GM18511 (cell line): ENCODE results near the gene LYRM7.
"Not testable (repeated sequence)": the region's sequence is repeated elsewhere in the genome, so short reads cannot be mapped to it uniquely, and the experiment has no call there.

Experiments
- ATAC-seq: cut with Tn5 transposase; IDR thresholded peaks from one replicate; pipeline ENCODE4 v1.9.1; 2021; ENCODE audit warnings: mild to moderate bottlenecking, moderate library complexity; ENCODE audit not compliant: unreplicated experiment

The LYRM7 gene

GRCh38 chr5:131218392-131218791 lies 47.6 kb downstream of the LYRM7 start:
- ATAC-seq, result peak; percentile 52

DNA sequence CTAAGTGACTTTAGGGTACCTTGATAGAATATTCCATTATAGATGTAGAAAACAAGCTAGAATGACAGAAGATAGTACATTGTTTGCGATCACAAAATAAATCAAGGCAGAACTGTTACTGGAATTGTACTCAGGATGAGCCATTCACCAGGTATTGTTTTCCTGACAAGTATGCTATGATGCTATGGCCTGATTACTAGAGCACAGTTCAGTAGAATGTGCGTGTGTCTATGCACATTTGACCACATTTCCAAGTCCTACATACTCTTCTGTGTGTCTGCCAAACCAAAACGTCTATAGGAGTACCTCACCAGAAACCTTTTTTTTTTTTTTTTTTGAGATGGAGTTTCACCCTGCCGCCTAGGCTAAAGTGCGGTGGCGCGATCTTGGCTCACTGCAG lies 49.8 kb downstream of the LYRM7 start:
- ATAC-seq, result no peak

- ATAC-seq, result no peak
Observed at GRCh38 chr5:131221008-131221703, 50.4 kb downstream of the LYRM7 start.

- no peak for ATAC-seq
Observed at GRCh38 chr5:131221888-131222287, 51.1 kb downstream of the LYRM7 start.

- ATAC-seq, result no peak
Observed at GRCh38 chr5:131222731-131223130, 52.0 kb downstream of the LYRM7 start.

DNA sequence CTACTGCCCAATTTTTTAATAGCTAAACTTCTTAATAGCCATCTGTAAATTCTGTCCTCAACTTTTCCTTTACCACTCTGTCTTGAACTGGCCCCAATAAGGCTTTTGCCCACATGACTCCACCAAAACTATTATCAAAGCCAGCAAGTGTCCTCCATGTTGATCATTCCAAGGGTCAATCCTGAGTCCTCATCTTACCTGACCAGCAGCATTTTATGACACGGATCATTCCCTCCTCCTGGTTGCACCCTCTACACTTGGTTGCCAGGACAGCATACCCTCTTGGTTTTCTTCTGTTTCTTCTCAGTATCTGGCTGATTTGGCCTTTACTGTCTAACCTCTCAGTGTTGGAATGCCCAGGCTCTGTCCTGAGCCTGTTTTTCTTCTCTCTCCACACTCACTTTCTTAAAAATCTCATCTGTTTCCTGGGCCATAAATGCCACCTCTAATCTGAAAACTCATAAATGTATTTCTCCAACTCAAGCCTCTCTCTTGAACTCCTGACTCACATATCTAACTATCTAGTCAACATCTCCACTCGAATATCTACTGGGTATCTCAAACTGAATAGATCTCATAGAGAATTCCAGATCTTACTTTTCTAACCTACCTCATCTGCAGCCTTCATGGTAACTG lies 53.1 kb downstream of the LYRM7 start:
- no peak for ATAC-seq

GRCh38 chr5:131224387-131225201 lies 53.9 kb downstream of the LYRM7 start:
- ATAC-seq, result peak; percentile 90

GRCh38 chr5:131225282-131225974 lies 54.7 kb downstream of the LYRM7 start:
- no peak for ATAC-seq

GRCh38 chr5:131226899-131227298 lies 56.2 kb downstream of the LYRM7 start:
- no peak for ATAC-seq

- ATAC-seq, result no peak
Observed at GRCh38 chr5:131228646-131229045, 57.9 kb downstream of the LYRM7 start.

DNA sequence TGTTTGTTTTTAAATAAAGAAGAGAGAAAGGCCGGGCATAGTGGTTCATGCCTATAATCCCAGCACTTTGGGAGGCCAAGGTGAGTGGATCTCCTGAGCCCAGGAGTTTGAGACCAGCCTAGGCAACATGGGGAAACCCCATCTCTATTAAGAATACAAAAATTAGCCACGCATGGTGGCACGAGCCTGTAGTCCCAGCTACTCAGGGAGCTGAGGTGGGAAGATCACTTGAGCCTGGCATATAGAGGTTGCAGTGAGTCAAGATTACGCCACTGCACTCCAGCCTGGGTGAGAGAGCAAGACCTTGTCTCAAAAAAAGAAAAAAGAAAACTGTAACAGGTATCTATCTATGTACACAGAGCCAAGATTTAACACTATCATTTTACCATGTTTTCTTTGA lies 58.9 kb downstream of the LYRM7 start:
- no peak for ATAC-seq

- ATAC-seq, result peak; percentile 78
Observed at GRCh38 chr5:131230406-131230805, 59.7 kb downstream of the LYRM7 start.

- no peak for ATAC-seq
Observed at GRCh38 chr5:131239686-131240085, 68.9 kb downstream of the LYRM7 start.

- no peak for ATAC-seq
Observed at GRCh38 chr5:131242728-131243255, 72.0 kb downstream of the LYRM7 start.

DNA sequence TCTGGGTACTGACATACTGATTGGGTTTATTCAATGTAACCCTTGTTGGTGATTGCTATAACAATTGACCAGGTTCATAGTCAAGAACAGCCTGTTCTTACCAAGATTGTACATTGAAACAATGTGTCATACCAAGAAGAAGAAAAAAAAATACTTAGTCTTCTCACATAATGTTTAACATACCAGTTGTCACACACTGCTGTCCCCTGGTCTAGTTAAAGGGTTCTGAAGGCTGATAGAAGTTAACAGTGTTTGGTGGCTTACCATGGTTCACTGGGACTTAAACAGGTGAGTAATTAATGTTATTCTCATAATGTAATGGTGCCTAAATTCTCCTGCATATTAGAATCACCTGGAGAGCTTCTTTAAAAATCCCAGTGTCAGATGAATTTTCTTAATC lies 74.6 kb downstream of the LYRM7 start:
- peak; percentile 58 for ATAC-seq

- no peak for ATAC-seq
Observed at GRCh38 chr5:131245948-131246347, 75.2 kb downstream of the LYRM7 start.

GRCh38 chr5:131246504-131246903 lies 75.8 kb downstream of the LYRM7 start:
- ATAC-seq, result no peak

- ATAC-seq, result no peak
Observed at GRCh38 chr5:131250751-131251475, 80.2 kb downstream of the LYRM7 start.

DNA sequence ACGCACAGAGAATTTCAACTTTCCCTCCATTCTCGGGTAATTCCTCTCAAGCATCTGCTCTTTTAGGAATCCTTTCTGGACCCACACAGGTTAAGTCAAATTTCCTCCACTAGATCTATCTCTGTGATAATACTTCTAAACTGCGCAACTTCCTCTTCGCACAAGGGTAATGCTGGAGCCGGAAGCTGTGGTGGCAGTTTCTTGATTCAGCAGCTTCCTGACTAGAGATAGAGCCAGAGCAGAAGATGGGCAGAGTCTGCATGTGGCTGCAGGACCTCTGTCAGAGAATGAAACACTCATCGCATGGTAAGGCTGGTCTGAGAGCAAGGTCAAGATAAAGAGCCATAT lies 82.1 kb downstream of the LYRM7 start:
- ATAC-seq, result peak; percentile 86

- not testable (repeated sequence) for ATAC-seq
Observed at GRCh38 chr5:131254025-131254424, 83.3 kb downstream of the LYRM7 start.
